Hepatic stellate cell (primary cell): ENCODE measurements around the gene PSMD13.
A peak's percentile ranks its signal among the peaks of the same experiment; 100 is the strongest.
"Not testable (repeated sequence)": the region's sequence is repeated elsewhere in the genome, so short reads cannot be mapped to it uniquely, and the experiment has no call there.

ENCODE experiments used
- DNase-seq: peaks from one replicate; pipeline ENCODE4 v3.0.0; 2011; ENCODE audit warnings: low spot score

Gene PSMD13

GRCh38 chr11:218815-219593 is 17.8 kb upstream of the PSMD13 start:
- DNase-seq: no peak

GRCh38 chr11:220641-221215 is 16.0 kb upstream of the PSMD13 start:
- not testable (repeated sequence) for DNase-seq

- no peak for DNase-seq
Observed at GRCh38 chr11:221539-221938, 15.2 kb upstream of the PSMD13 start.

- DNase-seq: no peak
Observed at GRCh38 chr11:221998-222789, 14.6 kb upstream of the PSMD13 start.

- no peak for DNase-seq
Observed at GRCh38 chr11:223026-223789, 13.6 kb upstream of the PSMD13 start.

GRCh38 chr11:223884-224283 is 12.9 kb upstream of the PSMD13 start:
- no peak for DNase-seq

GRCh38 chr11:224424-224823 is 12.4 kb upstream of the PSMD13 start:
- no peak for DNase-seq

- no peak for DNase-seq
Observed at GRCh38 chr11:225734-226453, 10.9 kb upstream of the PSMD13 start.

GRCh38 chr11:227824-228379 is 8.9 kb upstream of the PSMD13 start:
- DNase-seq: no peak

- no peak for DNase-seq
Observed at GRCh38 chr11:230431-230830, 6.3 kb upstream of the PSMD13 start.

- DNase-seq: no peak
Observed at GRCh38 chr11:232783-233565, 3.8 kb upstream of the PSMD13 start.

GRCh38 chr11:235180-235579 is 1.6 kb upstream of the PSMD13 start:
- DNase-seq: no peak

- no peak for DNase-seq
Observed at GRCh38 chr11:235609-235996, 1.2 kb upstream of the PSMD13 start.

GRCh38 chr11:235997-236773 is 591 bp upstream of the PSMD13 start, which contains the start of gene SIRT3:
Gene SIRT3, minus strand, starts transcription at chr11:236342. Its CDS starts 14 bp downstream, at chr11:236328.
- peak; percentile 91 for DNase-seq

GRCh38 chr11:238346-238745 is 1.6 kb downstream of the PSMD13 start:
- not testable (repeated sequence) for DNase-seq

- no peak for DNase-seq
Observed at GRCh38 chr11:240315-240714, 3.5 kb downstream of the PSMD13 start.

GRCh38 chr11:241634-242033 is 4.9 kb downstream of the PSMD13 start:
- no peak for DNase-seq

GRCh38 chr11:244376-244775 is 7.6 kb downstream of the PSMD13 start:
- no peak for DNase-seq

- DNase-seq: no peak
Observed at GRCh38 chr11:249062-249461, 12.3 kb downstream of the PSMD13 start.

- no peak for DNase-seq
Observed at GRCh38 chr11:250274-250673, 13.5 kb downstream of the PSMD13 start.
